Measurements from ENCODE around the gene RAB40B.

RAB40B gene

GRCh38 chr17:82684228-82684841 is 14.2 kb downstream of the RAB40B start:
- CTCF ChIA-PET, result no interaction called here
- no peak for DNase-seq (ENCODE audit: low spot score)
- POLR2A ChIA-PET (ENCODE audit: low non-redundant PET), result interaction anchor here (0.7 kb wide), 1 partner anchor 15 kb away, joined by 6 read pairs; no protein-coding TSS in a partner anchor
- no peak overlapping the region for H3K27ac ChIP-seq
- TF ChIP-seq CTCF (conservative IDR thresholded peaks at IDR 0.05; ENCODE audit: low read depth), result no peak

- no peak overlapping the region for H3K27ac ChIP-seq
- no peak for DNase-seq (ENCODE audit: low spot score)
- ChIA-PET POLR2A (ENCODE audit: low non-redundant PET) (interaction anchor here (0.7 kb wide), 1 partner anchor 15 kb away, joined by 6 read pairs; no protein-coding TSS in a partner anchor), CTCF (interaction anchor here (0.7 kb wide), 1 partner anchor 27 kb away, joined by 3 read pairs; no protein-coding TSS in a partner anchor)
- no peak for TF ChIP-seq CTCF (conservative IDR thresholded peaks at IDR 0.05; ENCODE audit: low read depth)
Measured at GRCh38 chr17:82683534-82683933, 15.0 kb downstream of the RAB40B start.

- no peak for TF ChIP-seq CTCF (conservative IDR thresholded peaks at IDR 0.05; ENCODE audit: low read depth)
- CTCF ChIA-PET, result interaction anchor here (0.6 kb wide), 1 partner anchor 53 kb away, joined by 3 read pairs; no protein-coding TSS in a partner anchor
Measured at GRCh38 chr17:82681547-82681946, 17.0 kb downstream of the RAB40B start.

GRCh38 chr17:82679586-82680465 is 18.7 kb downstream of the RAB40B start:
- POLR2A ChIA-PET (ENCODE audit: low non-redundant PET), result interaction anchor here (1.0 kb wide), 1 partner anchor 16 kb away, joined by 4 read pairs; no protein-coding TSS in a partner anchor
- H3K27ac ChIP-seq, result no peak overlapping the region
- CTCF ChIA-PET, result no interaction called here
- no peak for DNase-seq (ENCODE audit: low spot score)
- no peak for TF ChIP-seq CTCF (conservative IDR thresholded peaks at IDR 0.05; ENCODE audit: low read depth)

More at GRCh38 chr17:82681547-82681946, 17.0 kb downstream of the RAB40B start:
- POLR2A ChIA-PET (ENCODE audit: low non-redundant PET), result no interaction called here
- H3K27ac ChIP-seq, result no peak overlapping the region
- no peak for DNase-seq (ENCODE audit: low spot score)

- POLR2A ChIA-PET (ENCODE audit: low non-redundant PET), result no interaction called here
- no peak for TF ChIP-seq CTCF (conservative IDR thresholded peaks at IDR 0.05; ENCODE audit: low read depth)
- H3K27ac ChIP-seq, result no peak overlapping the region
- CTCF ChIA-PET, result interaction anchor here (0.9 kb wide), 1 partner anchor 10 kb away, joined by 6 read pairs; no protein-coding TSS in a partner anchor
- DNase-seq (ENCODE audit: low spot score), result no peak
Measured at GRCh38 chr17:82678265-82678891, 20.1 kb downstream of the RAB40B start.

- POLR2A ChIA-PET (ENCODE audit: low non-redundant PET), result no interaction called here
- DNase-seq (ENCODE audit: low spot score), result no peak
- CTCF ChIA-PET, result interaction anchor here (0.9 kb wide), 1 partner anchor 9 kb away, joined by 6 read pairs; no protein-coding TSS in a partner anchor
- H3K27ac ChIP-seq, result no peak overlapping the region
- no peak for TF ChIP-seq CTCF (conservative IDR thresholded peaks at IDR 0.05; ENCODE audit: low read depth)
Measured at GRCh38 chr17:82677353-82677925, 21.1 kb downstream of the RAB40B start.
